ENCODE data around the gene TNFAIP3. TPM values are rescaled to one million over a fixed set of nuclear protein-coding genes. Genes with fewer than 3 reads are reported as not detected.

TNFAIP3 gene
- polyA plus RNA-seq, 1 donor, result 21.9 TPM

DNA sequence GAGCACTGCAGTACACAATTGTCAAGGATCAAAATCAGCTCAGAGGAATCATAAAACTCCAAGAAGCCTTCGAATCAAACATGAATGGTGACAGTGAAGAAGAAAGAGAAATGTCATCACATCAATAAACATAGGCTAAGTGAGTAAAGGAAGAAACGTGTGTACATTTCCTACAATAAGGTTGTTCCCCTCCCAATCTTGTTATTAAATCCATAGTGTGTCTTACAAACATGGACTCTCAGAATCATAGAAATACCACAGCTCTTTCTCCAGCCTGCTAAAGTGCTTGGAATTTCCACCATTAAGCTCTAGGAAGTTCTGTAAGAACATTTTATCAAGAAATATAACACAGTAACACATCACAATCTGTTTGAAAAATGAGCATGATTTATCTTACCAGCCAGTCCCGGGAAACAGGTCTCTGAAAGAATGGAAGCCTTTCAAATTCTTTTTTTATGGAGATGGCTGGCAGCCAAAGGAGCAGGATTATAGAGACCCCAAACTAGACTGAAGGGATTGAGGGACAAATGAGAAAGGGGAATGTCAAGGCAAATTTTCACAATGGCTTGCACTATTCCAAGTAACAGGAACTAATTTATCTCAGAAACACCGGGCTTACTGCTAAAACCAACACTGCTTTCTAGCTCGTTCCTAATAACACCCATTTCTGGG lies 4.5 kb upstream of the TNFAIP3 start:
- Histone ChIP-seq H3K27ac (ENCODE audit: low read length) (no peak overlapping the region), H3K27me3 (ENCODE audit: control insufficient read depth, insufficient read depth, low read length) (no peaks in the 10 kb centered on the region), H3K9me3 (ENCODE audit: control insufficient read depth, low read depth, low read length) (no peaks in the 10 kb centered on the region), H3K4me1 (ENCODE audit: control insufficient read depth, insufficient read depth, low read length) (peaks cover 6% of the 10 kb centered on the region), H3K4me3 (ENCODE audit: low read length) (no peak overlapping the region), H3K36me3 (ENCODE audit: control insufficient read depth, insufficient read depth, low read length) (no peaks in the 10 kb centered on the region)
- no peak for DNase-seq
- 67% methylated on average over 1 of the region's 5 CpGs for WGBS (ENCODE audit: insufficient coverage, low lambda C conversion rate)

DNA sequence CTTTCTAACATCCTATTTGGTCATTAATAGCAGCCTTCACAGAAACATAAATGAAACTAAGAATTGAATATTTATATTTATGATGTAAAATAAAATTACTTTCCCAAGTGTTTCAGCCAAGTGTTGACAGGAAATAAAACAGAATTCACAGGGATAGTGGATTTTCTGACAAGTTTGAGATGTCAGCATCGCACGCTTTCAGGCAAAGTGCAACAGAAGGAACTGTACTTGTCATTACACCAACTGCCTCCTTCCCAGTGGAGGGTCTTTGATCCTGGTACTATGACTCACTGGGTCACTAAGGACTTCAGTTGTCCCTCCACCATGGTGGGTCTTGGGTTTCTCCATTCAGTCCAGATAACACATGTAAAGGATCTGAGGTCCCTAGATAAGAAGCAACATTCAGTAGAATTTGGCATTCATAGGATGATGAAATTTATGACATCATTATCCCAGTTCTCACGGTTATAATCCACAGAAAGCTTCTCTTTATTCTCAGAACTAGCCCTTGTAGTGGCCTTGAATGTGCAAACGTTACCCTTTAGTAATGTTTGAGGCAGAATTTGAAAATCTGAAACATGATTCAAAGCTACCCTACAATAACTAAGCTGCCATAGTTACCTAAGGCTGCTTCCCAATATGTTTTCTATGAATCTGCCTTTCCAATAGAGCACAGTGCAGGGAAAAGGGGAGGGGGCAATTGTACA lies 3.8 kb upstream of the TNFAIP3 start:
- no peaks in the 10 kb centered on the region for H3K9me3 ChIP-seq (ENCODE audit: control insufficient read depth, low read depth, low read length)
- H3K4me3 ChIP-seq (ENCODE audit: low read length), result no peak overlapping the region
- no CpG with 5 or more reads among the region's 4 CpGs for WGBS (ENCODE audit: insufficient coverage, low lambda C conversion rate)
- no peaks in the 10 kb centered on the region for H3K27me3 ChIP-seq (ENCODE audit: control insufficient read depth, insufficient read depth, low read length)
- H3K27ac ChIP-seq (ENCODE audit: low read length), result no peak overlapping the region
- no peak for DNase-seq
- H3K4me1 ChIP-seq (ENCODE audit: control insufficient read depth, insufficient read depth, low read length), result peaks cover 6% of the 10 kb centered on the region
- no peaks in the 10 kb centered on the region for H3K36me3 ChIP-seq (ENCODE audit: control insufficient read depth, insufficient read depth, low read length)

DNA sequence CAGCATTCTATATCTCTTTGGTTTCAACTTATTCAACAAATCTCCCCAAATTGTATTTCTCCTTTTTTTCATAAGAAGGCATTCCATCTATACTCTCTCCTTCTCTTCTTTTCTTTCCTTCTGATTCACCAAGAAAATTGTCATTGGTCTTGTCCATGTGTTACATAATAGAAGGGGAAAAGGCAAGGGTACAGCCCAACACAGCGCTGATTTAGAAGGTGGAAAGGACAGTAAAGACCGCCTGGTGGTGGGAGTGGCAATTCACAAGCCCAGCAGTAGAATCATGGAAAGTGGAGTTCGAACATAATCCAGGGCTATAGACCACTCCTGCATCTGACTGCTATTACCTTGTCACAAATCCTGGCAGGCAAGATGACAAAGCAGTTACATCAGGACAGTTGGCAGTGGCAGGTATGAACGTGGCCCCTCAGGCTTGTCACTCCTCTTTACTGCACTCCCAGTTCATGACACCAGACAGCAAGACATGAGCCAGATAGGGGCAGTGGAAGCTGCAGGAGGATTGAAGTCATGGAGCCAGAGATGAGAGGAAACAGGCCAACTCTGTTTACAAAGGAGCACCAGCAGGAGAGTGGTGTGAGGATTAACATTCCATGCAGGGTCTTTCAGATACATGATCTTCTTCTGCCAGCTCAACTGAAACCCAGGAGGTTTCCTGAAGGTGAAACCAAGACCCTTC lies 2.1 kb upstream of the TNFAIP3 start:
- H3K27me3 ChIP-seq (ENCODE audit: control insufficient read depth, insufficient read depth, low read length), result no peaks in the 10 kb centered on the region
- peaks cover 6% of the 10 kb centered on the region for H3K4me1 ChIP-seq (ENCODE audit: control insufficient read depth, insufficient read depth, low read length)
- H3K4me3 ChIP-seq (ENCODE audit: low read length), result no peak overlapping the region
- 80% methylated on average over 1 of the region's 4 CpGs for WGBS (ENCODE audit: insufficient coverage, low lambda C conversion rate)
- H3K36me3 ChIP-seq (ENCODE audit: control insufficient read depth, insufficient read depth, low read length), result no peaks in the 10 kb centered on the region
- peak in 1 of 2 donors; percentile 20 for DNase-seq
- H3K9me3 ChIP-seq (ENCODE audit: control insufficient read depth, low read depth, low read length), result no peaks in the 10 kb centered on the region
- H3K27ac ChIP-seq (ENCODE audit: low read length), result no peak overlapping the region

DNA sequence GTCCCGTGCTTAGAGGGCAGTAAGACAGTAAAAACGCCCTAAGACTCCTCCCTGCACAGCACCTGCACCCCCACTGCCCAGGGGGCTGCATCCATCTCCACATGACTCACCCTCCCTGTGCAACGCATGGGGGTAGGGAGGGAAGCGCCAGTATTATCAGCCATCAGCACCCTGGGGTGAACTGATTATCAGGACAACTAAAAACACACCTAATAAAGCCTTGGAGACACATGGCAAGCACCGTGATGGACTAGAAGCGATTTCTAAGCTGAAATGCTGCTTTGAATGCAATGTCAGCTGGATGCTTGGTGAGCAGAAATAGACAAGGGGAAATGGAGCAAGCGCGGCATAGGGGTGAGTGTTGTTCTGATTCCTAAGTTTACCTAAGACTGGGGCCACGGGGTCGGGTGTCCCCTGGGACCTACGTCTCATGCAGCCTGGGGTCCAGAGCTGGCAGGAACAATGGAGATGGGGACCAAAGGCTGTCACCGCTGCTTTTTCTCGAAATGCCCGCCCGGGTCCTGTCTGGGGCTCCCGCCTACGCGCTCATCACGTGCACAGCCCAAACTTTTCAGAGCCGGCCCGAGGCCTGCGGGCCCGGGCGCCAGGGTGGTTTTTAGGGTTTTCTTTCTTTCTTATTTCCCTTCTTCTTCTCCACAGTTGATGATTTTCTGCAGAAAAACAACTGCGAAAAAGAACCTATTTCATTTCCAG lies 702 bp upstream of the TNFAIP3 start:
- peak; percentile 28 to 63 for DNase-seq
- 40% methylated on average over 1 of the region's 25 CpGs for WGBS (ENCODE audit: insufficient coverage, low lambda C conversion rate)
- Histone ChIP-seq H3K9me3 (ENCODE audit: control insufficient read depth, low read depth, low read length) (no peaks in the 10 kb centered on the region), H3K36me3 (ENCODE audit: control insufficient read depth, insufficient read depth, low read length) (peaks cover 3% of the 10 kb centered on the region), H3K4me3 (ENCODE audit: low read length) (peak overlapping the region; percentile 71), H3K4me1 (ENCODE audit: control insufficient read depth, insufficient read depth, low read length) (peaks cover 6% of the 10 kb centered on the region), H3K27me3 (ENCODE audit: control insufficient read depth, insufficient read depth, low read length) (no peaks in the 10 kb centered on the region), H3K27ac (ENCODE audit: low read length) (peak overlapping the region; percentile 62)

DNA sequence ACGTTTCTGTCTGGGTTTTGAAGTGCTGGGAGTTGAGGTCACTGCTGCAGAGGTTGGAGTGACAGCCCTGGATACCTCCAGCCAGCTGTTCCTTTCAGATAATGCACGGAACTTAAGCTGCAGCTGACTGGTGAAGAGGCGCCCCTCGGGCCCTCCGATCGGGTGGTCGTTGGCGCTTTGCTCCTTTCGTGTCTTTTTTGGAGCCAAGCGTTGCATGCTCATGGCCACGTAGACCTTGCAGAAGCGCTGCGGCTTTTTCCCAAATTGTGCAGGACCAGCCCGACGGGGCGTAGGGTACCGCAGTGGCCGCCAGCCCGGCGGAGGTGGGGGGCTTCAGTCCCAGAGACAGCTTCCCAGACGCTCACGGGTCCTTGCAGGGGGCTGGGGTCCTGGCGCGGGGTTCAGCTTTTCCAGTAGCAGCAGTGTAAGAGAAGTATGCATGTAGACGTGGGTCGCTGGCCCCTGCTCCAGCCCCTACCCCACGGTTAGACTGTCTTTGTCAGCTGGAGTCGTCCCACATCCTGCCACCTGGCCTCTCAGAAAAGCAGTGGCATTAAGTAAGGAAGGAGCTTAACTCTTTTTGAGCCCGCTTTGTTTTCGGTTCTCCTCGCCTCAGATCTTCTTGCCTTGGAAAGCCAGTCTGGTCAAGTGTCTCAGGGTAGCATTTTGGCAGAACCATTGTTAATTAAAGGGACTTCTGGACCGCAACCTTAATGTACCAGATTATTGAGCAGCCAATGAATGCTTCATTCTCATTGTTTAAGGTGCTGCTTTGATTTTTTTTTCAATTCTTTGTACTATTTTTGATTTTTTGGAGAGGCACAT lies 838 bp downstream of the TNFAIP3 start:
- WGBS (ENCODE audit: insufficient coverage, low lambda C conversion rate), result no CpG with 5 or more reads among the region's 32 CpGs

DNA sequence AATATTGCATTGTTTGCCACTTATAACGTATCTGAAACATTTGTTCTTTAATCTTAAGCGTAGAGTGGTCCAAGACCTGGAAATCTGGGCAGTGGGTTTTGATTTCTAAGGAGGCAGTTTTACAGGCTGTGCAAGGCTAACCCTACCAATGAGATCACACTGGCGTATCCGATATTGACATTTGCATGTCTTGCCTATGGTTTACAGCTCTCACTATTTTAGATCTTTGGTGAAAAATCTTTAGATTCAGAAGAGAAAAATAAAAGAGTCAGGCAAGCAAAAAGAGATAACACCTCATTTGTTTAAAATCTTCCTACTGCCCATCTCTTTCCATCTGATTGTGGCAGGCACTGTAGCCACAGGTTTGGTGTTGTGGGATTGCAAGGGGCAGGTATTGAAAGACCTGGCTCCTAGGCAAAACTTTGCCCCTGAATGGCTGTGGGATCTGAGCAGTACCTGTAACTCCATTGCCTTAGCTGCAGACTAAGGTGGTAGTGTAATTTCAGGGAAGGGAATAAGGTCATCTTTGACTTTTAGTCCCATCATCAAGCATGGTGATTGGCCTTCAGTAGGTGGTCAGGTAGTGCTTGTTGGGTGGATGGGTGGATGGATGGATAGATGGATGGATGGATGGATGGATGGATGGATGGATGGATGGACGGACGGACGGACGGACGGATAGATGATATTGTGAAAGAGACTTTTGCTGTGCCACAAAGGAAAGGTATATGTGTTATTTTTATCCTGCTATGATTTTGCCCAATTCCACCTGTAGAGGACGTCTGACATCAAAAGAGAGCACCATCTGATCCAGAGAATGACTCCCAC lies 1.9 kb downstream of the TNFAIP3 start:
- Histone ChIP-seq H3K9me3 (ENCODE audit: control insufficient read depth, low read depth, low read length) (no peaks in the 10 kb centered on the region), H3K27me3 (ENCODE audit: control insufficient read depth, insufficient read depth, low read length) (no peaks in the 10 kb centered on the region), H3K27ac (ENCODE audit: low read length) (no peak overlapping the region), H3K4me3 (ENCODE audit: low read length) (peak overlapping the region; percentile 97), H3K4me1 (ENCODE audit: control insufficient read depth, insufficient read depth, low read length) (peaks cover 9% of the 10 kb centered on the region), H3K36me3 (ENCODE audit: control insufficient read depth, insufficient read depth, low read length) (peaks cover 11% of the 10 kb centered on the region)
- 57% methylated on average over 1 of the region's 10 CpGs for WGBS (ENCODE audit: insufficient coverage, low lambda C conversion rate)
- DNase-seq, result no peak

More for the DNA sequence above, 838 bp downstream of the TNFAIP3 start:
- Histone ChIP-seq H3K4me3 (ENCODE audit: low read length) (peak overlapping the region; percentile 97), H3K27me3 (ENCODE audit: control insufficient read depth, insufficient read depth, low read length) (no peaks in the 10 kb centered on the region), H3K4me1 (ENCODE audit: control insufficient read depth, insufficient read depth, low read length) (peaks cover 6% of the 10 kb centered on the region), H3K36me3 (ENCODE audit: control insufficient read depth, insufficient read depth, low read length) (peaks cover 11% of the 10 kb centered on the region), H3K9me3 (ENCODE audit: control insufficient read depth, low read depth, low read length) (no peaks in the 10 kb centered on the region), H3K27ac (ENCODE audit: low read length) (peak overlapping the region; percentile 81)
- peak; percentile 33 to 51 for DNase-seq

DNA sequence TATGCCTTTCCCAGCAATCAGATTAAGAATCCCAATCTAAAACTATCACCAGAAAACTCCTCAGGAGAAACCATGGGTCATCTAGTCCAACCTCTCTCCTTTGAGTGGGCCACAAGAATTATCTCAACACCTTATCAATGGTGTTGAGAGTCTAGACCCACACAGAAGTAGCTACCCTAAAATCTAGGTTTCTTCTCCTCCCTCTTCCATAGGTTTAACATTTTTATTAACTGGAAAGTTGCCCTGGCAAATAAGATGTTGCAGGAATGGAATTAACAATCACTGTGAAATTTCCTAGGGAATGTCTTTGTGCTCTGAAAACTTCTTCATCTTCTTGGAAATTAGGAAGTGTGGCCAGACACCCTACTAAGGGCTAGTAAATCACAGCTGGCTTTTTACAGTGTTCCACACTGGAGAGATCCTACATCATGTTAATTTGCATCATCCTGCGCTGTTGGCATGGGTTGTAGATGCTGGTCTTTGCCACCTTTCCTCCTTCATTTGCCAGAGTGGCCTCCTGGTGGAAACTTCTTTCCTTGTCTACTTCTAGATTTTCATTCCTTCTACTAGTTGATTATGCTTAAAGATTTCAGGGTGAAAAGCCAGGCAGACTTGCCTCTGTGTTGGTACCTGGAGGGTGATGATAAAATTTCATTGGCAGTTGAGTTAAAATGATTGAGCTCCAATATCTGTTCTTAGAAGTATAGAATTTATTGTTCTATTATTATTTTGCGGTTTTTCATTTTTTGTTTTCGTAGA lies 2.7 kb downstream of the TNFAIP3 start:
- H3K9me3 ChIP-seq (ENCODE audit: control insufficient read depth, low read depth, low read length), result no peaks in the 10 kb centered on the region
- no peak overlapping the region for H3K4me3 ChIP-seq (ENCODE audit: low read length)
- no peaks in the 10 kb centered on the region for H3K27me3 ChIP-seq (ENCODE audit: control insufficient read depth, insufficient read depth, low read length)
- peaks cover 9% of the 10 kb centered on the region for H3K4me1 ChIP-seq (ENCODE audit: control insufficient read depth, insufficient read depth, low read length)
- no peak for DNase-seq
- peaks cover 13% of the 10 kb centered on the region for H3K36me3 ChIP-seq (ENCODE audit: control insufficient read depth, insufficient read depth, low read length)
- WGBS (ENCODE audit: insufficient coverage, low lambda C conversion rate), result no CpG with 5 or more reads among the region's 3 CpGs
- H3K27ac ChIP-seq (ENCODE audit: low read length), result no peak overlapping the region

DNA sequence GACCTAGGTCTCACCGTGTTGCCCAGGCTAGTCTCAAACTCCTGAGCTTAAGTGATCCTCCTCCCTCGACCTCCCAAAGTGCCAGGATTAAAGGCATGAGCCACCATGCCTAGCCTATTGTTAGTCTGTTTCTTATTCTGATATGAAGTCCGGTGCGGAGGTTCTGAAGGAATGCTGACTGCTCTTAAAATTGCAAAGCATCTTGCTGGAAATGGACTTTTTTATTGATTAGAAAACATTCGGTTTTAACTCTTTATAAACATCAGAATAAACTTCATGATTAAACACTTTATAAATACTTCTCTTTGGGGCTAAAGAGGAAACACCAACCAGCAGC lies 3.2 kb downstream of the TNFAIP3 start:
- H3K36me3 ChIP-seq (ENCODE audit: control insufficient read depth, insufficient read depth, low read length), result peaks cover 18% of the 10 kb centered on the region
- 100% methylated on average over 3 of the region's 5 CpGs for WGBS (ENCODE audit: insufficient coverage, low lambda C conversion rate)
- no peak for DNase-seq
- no peaks in the 10 kb centered on the region for H3K9me3 ChIP-seq (ENCODE audit: control insufficient read depth, low read depth, low read length)
- H3K4me3 ChIP-seq (ENCODE audit: low read length), result no peak overlapping the region
- H3K27ac ChIP-seq (ENCODE audit: low read length), result no peak overlapping the region
- H3K4me1 ChIP-seq (ENCODE audit: control insufficient read depth, insufficient read depth, low read length), result peaks cover 9% of the 10 kb centered on the region
- no peaks in the 10 kb centered on the region for H3K27me3 ChIP-seq (ENCODE audit: control insufficient read depth, insufficient read depth, low read length)

Measured in large intestine (tissue), 3 donors.